HG03520 (cell line): ENCODE results near the gene ISCU.
"Not testable (repeated sequence)": the region's sequence is repeated elsewhere in the genome, so short reads cannot be mapped to it uniquely, and the experiment has no call there.

Experiments
- ATAC-seq: cut with Tn5 transposase; IDR thresholded peaks from one replicate; pipeline ENCODE4 v1.9.1; 2021; ENCODE audit warnings: mild to moderate bottlenecking, moderate library complexity; ENCODE audit not compliant: unreplicated experiment

Gene ISCU

DNA sequence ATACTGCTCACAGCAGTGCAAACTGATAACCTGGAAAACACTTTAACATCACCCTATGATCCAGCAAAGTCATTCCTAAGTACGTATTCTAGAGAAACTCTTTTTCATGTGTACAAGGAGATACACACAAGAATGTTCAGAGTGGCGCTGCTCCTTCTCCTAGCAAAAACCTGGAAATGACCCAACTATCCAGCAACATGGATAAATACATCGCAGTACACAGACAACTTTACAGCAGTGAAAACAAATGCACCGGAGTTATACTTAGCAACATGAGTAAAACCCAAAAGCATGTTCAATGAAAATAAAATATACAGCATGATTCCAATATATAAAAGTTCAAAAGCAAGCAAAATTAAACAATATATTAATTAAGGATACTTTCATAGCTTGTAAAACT is 20.1 kb upstream of the ISCU start:
- no peak for ATAC-seq

GRCh38 chr12:108543652-108544051 is 18.7 kb upstream of the ISCU start:
- no peak for ATAC-seq

DNA sequence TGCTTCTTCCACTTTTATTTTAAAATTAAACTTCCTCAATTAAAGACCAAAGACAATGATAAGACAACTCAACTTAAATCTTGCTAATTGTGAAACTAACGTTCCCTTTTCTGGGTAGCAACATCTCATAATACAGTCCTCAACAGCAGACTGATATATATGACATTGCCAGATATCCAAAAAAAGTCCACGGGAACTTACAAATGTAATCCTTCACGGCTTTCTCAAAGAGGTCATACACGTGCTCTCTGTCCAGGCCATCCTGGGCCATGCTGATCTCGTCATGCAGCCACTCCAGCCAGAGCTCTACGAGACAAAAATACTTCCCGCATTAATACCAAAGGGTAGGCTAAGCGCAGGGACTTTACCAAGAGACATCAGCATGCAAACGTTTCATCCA is 14.7 kb upstream of the ISCU start:
- no peak for ATAC-seq

GRCh38 chr12:108548954-108549521 is 13.4 kb upstream of the ISCU start:
- ATAC-seq = no peak

GRCh38 chr12:108551535-108551934 is 10.9 kb upstream of the ISCU start:
- ATAC-seq = no peak

DNA sequence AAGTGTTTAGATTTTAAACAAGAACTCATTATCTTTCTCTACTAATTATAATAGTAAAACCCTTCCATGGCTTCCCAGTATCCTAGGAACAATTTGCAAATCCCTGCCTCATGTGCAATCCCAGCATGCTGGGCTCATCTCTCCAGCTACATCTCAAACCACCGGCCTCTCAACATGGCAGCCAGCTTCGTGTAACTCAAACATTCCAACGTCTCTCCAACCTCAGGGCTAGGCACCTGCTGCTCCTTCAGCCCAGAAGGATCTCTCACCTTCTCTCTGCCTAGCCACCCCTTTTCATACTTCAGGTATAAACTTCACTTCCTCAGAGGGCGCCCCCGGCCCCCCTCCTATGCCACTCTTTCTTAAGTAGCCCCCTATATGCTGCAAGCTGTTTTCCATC is 8.6 kb upstream of the ISCU start:
- no peak for ATAC-seq

DNA sequence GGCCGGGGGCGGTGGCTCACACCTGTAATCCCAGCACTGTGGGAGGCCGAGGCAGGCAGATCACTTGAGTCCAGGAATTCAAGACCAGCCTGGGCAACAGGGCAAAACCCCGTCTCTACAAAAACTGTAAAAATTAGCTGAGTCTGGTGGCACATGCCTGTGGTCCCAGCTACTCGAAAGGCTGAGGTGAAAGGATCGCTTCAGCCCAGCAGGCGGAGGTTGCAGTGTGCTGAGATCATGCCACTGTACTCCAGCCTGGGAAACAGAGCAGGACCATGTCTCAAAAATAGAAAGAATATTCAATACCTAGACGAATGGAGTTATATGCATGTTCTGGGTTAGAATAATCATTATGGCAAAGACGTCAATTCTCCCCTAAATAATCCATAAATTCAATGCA is 7.0 kb upstream of the ISCU start:
- not testable (repeated sequence) for ATAC-seq

GRCh38 chr12:108559007-108559655 is 3.3 kb upstream of the ISCU start:
- no peak for ATAC-seq

DNA sequence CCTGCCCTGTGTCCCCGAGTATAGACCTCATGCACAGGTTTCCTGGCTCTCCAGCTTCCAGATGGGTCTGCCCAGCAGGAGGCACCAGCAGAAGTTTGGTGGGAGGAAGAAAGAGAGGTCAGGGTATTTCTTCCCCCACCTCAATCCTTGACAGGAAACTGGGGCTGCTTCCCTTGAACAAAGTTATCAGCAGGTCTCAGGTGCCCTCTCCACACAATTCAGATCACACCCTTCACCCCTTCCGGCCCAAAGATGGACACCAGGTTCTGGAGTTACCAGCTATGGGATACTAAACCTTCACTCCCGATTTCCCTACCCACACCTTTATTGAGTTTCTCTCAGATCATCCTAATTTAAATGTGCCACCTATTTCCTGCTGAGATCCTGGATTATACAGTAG is 2.6 kb upstream of the ISCU start:
- no peak for ATAC-seq

GRCh38 chr12:108560321-108560721 is 2.1 kb upstream of the ISCU start:
- ATAC-seq = no peak

- peak; percentile 28 for ATAC-seq
These were observed 1.4 kb upstream of the ISCU start, which contains the start of gene SART3 for GRCh38 chr12:108560752-108561719. SART3 (minus strand) TSS chr12:108561173; CDS start chr12:108561154, 19 bp downstream.

DNA sequence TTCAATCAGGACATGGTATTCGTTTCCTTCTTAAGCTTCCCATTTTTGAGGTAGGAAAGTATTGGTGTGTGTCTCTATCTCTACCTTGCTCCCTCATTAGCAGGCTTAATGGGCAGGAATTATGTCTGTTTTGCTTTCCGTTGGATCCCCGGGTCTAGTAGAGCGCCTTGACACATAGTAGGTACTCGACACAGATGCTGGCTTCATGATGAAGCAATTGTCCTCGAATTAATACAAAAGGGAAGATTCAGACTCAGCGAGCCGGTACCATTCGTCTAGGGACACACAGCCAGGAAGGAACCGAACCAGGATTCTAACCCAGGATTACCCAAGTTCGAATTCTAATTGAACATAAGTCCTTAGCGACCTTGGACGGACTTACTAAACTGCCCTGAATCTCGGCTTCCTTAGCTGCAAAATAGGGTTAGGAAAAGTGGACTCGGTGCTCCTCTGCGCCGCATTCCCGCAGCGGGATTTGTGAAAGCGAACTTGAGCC is 496 bp upstream of the ISCU start:
- no peak for ATAC-seq

GRCh38 chr12:108563136-108563803 is 874 bp downstream of the ISCU start:
- ATAC-seq = peak; percentile 36

DNA sequence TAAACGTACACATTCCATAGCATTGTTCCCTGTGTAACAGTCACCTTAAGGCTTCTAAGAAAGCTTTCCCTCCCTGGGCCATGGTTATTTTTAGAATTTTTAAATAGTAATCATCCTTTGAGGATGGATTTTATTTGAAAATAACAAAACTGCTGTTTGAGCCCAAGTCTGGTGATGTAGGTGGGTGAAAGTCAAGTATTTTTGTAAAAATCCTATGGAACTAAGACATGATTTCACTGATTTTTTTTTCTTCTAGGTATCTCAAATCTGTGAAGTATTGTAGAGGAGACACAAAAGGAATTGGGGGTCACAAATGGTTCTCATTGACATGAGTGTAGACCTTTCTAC is 1.4 kb downstream of the ISCU start:
- no peak for ATAC-seq

DNA sequence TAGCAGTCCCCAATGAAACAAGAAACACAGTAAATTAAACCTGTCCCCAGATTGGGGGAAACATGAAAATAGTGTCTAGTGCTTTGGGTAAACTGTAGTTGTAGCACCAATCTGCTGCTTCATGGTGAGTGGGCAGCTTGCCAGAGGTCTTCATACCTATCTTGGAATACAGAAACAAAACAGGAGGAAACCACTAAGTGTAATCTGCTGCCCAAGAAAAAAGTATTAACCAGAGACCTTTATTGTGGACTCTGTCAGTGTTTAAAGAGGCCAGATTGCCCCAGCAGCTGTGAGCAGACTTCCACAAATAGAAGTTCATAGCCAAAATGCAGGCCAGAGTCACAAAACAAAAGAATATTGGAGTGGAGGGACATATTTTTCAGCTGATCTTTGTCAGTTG is 2.3 kb downstream of the ISCU start:
- no peak for ATAC-seq

GRCh38 chr12:108565146-108565545 is 2.8 kb downstream of the ISCU start:
- ATAC-seq = no peak

DNA sequence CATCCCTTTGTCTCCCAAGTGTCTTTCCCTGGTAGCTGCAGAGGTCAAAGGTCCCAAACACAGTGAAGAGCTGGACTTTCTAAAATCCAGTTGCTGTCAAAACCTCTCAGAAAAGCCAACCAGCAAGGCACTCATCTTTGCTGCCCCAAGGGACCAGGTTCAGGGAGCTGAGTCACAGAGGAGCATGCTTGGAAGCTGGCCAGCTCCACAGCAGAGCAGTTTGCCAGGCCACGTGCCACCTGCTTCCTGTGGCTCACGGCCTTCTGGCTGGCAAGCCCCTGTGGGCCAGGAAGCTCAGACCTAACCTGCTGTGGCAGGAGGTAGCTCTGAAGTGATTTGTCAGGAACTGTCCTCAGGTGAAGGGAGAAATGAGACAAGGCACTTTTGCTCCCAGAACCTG is 3.6 kb downstream of the ISCU start:
- ATAC-seq = no peak

GRCh38 chr12:108566452-108566851 is 4.1 kb downstream of the ISCU start:
- ATAC-seq = no peak

GRCh38 chr12:108567406-108568337 is 5.3 kb downstream of the ISCU start:
- ATAC-seq = no peak
